HEK293T (cell line): ENCODE data around the gene CHAT.

Experiments used
- ARNT ChIP-seq: fragments of 450-650 bp; IDR thresholded peaks from 2 replicates; pipeline ENCODE4 v1.6.1; 2017; ENCODE audit warnings: mild to moderate bottlenecking
- BHLHE40 ChIP-seq: fragments of 450-650 bp; IDR thresholded peaks from 2 replicates; pipeline ENCODE4 v1.6.1; 2016; ENCODE audit warnings: mild to moderate bottlenecking, moderate library complexity, borderline replicate concordance
- CTBP1 ChIP-seq: fragments of 450-650 bp; IDR thresholded peaks from 2 replicates; pipeline ENCODE4 v1.6.1; 2016; ENCODE audit warnings: borderline replicate concordance
- ELF4 ChIP-seq: fragments of 450-650 bp; IDR thresholded peaks from 2 replicates; pipeline ENCODE4 v1.6.1; 2017; ENCODE audit warnings: antibody characterized with exemption
- FOXA1 ChIP-seq: fragments of 450-650 bp; IDR thresholded peaks from 2 replicates; pipeline ENCODE4 v1.6.1; 2016; ENCODE audit warnings: mild to moderate bottlenecking
- FOXK2 ChIP-seq: fragments of 450-650 bp; IDR thresholded peaks from 2 replicates; pipeline ENCODE4 v1.6.1; 2016; ENCODE audit warnings: mild to moderate bottlenecking
- FOXM1 ChIP-seq: fragments of 450-650 bp; IDR thresholded peaks from 2 replicates; pipeline ENCODE4 v1.6.1; 2017; ENCODE audit warnings: mild to moderate bottlenecking, borderline replicate concordance
- L3MBTL2 ChIP-seq: fragments of 450-650 bp; conservative IDR thresholded peaks from 2 replicates; pipeline ENCODE4 v1.6.1; 2016; ENCODE audit warnings: mild to moderate bottlenecking
- SP1 ChIP-seq: fragments of 450-650 bp; IDR thresholded peaks from 2 replicates; pipeline ENCODE4 v1.6.1; 2017
- SUZ12 ChIP-seq: fragments of 450-650 bp; IDR thresholded peaks from 2 replicates; pipeline ENCODE4 v1.6.1; 2016; ENCODE audit warnings: mild to moderate bottlenecking
- ZNF384 ChIP-seq: fragments of 450-650 bp; IDR thresholded peaks from 2 replicates; pipeline ENCODE4 v1.6.1; 2016

- TF ChIP-seq CTBP1 (no peak), L3MBTL2 (no peak), ARNT (no peak), SP1 (no peak), ELF4 (no peak), FOXM1 (no peak), SUZ12 (no peak), FOXA1 (no peak), ZNF384 (no peak), BHLHE40 (no peak), FOXK2 (no peak)
These were observed 74.5 kb downstream of the CHAT start for GRCh38 chr10:49688261-49688846.
